GM12878 (cell line): ENCODE results near the gene RAP1GDS1.

Source experiments
- CTCF ChIP-seq, 3 experiments: IDR thresholded peaks in 2 of 3; conservative IDR thresholded peaks in 1 of 3; 2 replicates each; pipeline ENCODE4 v1.5.1; 2011; ENCODE audit warnings: low read depth in 3 of 3, low read length in 3 of 3, mild to moderate bottlenecking in 3 of 3, control low read depth in 2 of 3, moderate library complexity in 2 of 3, inconsistent platforms in 1 of 3, mixed read lengths in 1 of 3; ENCODE audit not compliant: control insufficient read depth in 2 of 3, insufficient read depth in 1 of 3; ENCODE audit errors: extremely low read depth in 1 of 3
- HCFC1 ChIP-seq: fragments of 150-350 bp; IDR thresholded peaks from 2 replicates; pipeline ENCODE4 v1.6.1; 2014; ENCODE audit warnings: low read length
- POLR2A ChIP-seq: IDR thresholded peaks from 2 replicates; pipeline ENCODE4 v1.6.1; 2011; ENCODE audit warnings: low read depth, mild to moderate bottlenecking, low read length
- POLR2AphosphoS5 ChIP-seq: IDR thresholded peaks from 2 replicates; pipeline ENCODE4 v1.6.1; 2011; ENCODE audit warnings: mild to moderate bottlenecking, low read length, inconsistent platforms
- PRDM15 ChIP-seq: fragments of 450-650 bp; formaldehyde crosslinking; IDR thresholded peaks from 2 replicates; pipeline ENCODE4 v1.4.0; 2020; ENCODE audit warnings: mild to moderate bottlenecking, moderate library complexity
- RAD21 ChIP-seq: IDR thresholded peaks from 2 replicates; pipeline ENCODE4 v1.6.1; 2011; ENCODE audit warnings: mild to moderate bottlenecking, low read depth, low read length, moderate library complexity; ENCODE audit not compliant: insufficient read depth
- TARDBP ChIP-seq: IDR thresholded peaks from 2 replicates; pipeline ENCODE4 v1.6.1; 2016; ENCODE audit warnings: borderline replicate concordance
- TCF7 ChIP-seq: IDR thresholded peaks from 2 replicates; pipeline ENCODE4 v1.6.1; 2014; ENCODE audit warnings: antibody characterized with exemption, borderline replicate concordance
- ZBTB33 ChIP-seq: fragments of 450-650 bp; IDR thresholded peaks from 2 replicates; pipeline ENCODE4 v1.6.1; 2017; ENCODE audit warnings: mild to moderate bottlenecking

GRCh38 chr4:98490251-98490650 is 229.1 kb downstream of the RAP1GDS1 start:
- no peak for TF ChIP-seq CTCF (IDR thresholded peaks at IDR 0.05 in 2 of 3, conservative IDR thresholded peaks at IDR 0.05 in 1 of 3; ENCODE audit: control insufficient read depth in 2 of 3, extremely low read depth in 1 of 3, insufficient read depth in 1 of 3, low read depth in 3 of 3, low read length in 3 of 3)
- TF ChIP-seq TARDBP: no peak
- no peak for TF ChIP-seq RAD21
- TF ChIP-seq POLR2A: no peak
- TF ChIP-seq ZBTB33: no peak
- no peak for TF ChIP-seq TCF7
- TF ChIP-seq POLR2AphosphoS5: no peak
- no peak for TF ChIP-seq PRDM15 (CRISPR knock-in tag)
- TF ChIP-seq HCFC1: no peak
